ENCODE measurements around the gene FAM174A. TPM values are rescaled to one million over a fixed set of nuclear protein-coding genes. Genes with fewer than 3 reads are reported as not detected.

The FAM174A gene
- total and polyA plus RNA-seq, 2 of the 4 experiments (the other 2 are of a cell fraction) = 2.7 to 10.3 TPM

- ChIA-PET CTCF (no interaction called here), POLR2A (ENCODE audit: unreplicated experiment) (no interaction called here)
- H3K18ac ChIP-seq (ENCODE audit: low read depth, low read length) = no peak overlapping the region
- no peaks in the 10 kb centered on the region for H4K20me1 ChIP-seq (ENCODE audit: insufficient read depth, low read length)
- no peak overlapping the region for H2AFZ ChIP-seq (replicated peaks; ENCODE audit: low read length, poor library complexity)
- no peak overlapping the region for H3K27ac ChIP-seq (ENCODE audit: insufficient read depth, low read length)
- in situ Hi-C loops (cut with MboI; ENCODE audit: low sequenced_read_pairs) = no loop called here
- H3K27me3 ChIP-seq (ENCODE audit: control insufficient read depth, insufficient read depth, low read length) = no peaks in the 10 kb centered on the region
- dilution Hi-C loops (cut with HindIII; ENCODE audit: low sequenced_read_pairs, unreplicated experiment) = no loop called here
- H2BK5ac ChIP-seq (ENCODE audit: low read depth, low read length, poor library complexity, severe bottlenecking) = no peak overlapping the region
- H3K9me3 ChIP-seq (ENCODE audit: control insufficient read depth, insufficient read depth, low read length) = no peaks in the 10 kb centered on the region
- peak; percentile 82 for DNase-seq
- H2BK120ac ChIP-seq (ENCODE audit: low read depth, low read length) = no peak overlapping the region
- H3K4me1 ChIP-seq (ENCODE audit: control insufficient read depth, insufficient read depth, low read length) = no peaks in the 10 kb centered on the region
- H3K4me3 ChIP-seq (ENCODE audit: insufficient read depth, low read depth, low read length) = no peak overlapping the region
- no peak overlapping the region for H3K56ac ChIP-seq (ENCODE audit: extremely low read depth, insufficient read depth, low read length)
- no peak for TF ChIP-seq FOS (IDR thresholded peaks at IDR 0.05; ENCODE audit: low read depth, low read length)
- TF ChIP-seq, protein P1, sequence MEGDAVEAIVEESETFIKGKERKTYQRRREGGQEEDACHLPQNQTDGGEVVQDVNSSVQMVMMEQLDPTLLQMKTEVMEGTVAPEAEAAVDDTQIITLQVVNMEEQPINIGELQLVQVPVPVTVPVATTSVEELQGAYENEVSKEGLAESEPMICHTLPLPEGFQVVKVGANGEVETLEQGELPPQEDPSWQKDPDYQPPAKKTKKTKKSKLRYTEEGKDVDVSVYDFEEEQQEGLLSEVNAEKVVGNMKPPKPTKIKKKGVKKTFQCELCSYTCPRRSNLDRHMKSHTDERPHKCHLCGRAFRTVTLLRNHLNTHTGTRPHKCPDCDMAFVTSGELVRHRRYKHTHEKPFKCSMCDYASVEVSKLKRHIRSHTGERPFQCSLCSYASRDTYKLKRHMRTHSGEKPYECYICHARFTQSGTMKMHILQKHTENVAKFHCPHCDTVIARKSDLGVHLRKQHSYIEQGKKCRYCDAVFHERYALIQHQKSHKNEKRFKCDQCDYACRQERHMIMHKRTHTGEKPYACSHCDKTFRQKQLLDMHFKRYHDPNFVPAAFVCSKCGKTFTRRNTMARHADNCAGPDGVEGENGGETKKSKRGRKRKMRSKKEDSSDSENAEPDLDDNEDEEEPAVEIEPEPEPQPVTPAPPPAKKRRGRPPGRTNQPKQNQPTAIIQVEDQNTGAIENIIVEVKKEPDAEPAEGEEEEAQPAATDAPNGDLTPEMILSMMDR (conservative IDR thresholded peaks at IDR 0.05; ENCODE audit: low read depth, low read length) = 0 out of 2 replicates have a peak, but pooled peaks have one; percentile 4
- TF ChIP-seq BHLHE40 (IDR thresholded peaks at IDR 0.05; ENCODE audit: low read depth, low read length) = no peak
- TF ChIP-seq MXI1 (IDR thresholded peaks at IDR 0.05; ENCODE audit: borderline replicate concordance, low read depth, low read length) = no peak
- no peak for TF ChIP-seq CEBPB (IDR thresholded peaks at IDR 0.05; ENCODE audit: low read depth, low read length)
- TF ChIP-seq NFE2L2 (IDR thresholded peaks at IDR 0.05; ENCODE audit: low read depth, low read length) = no peak
- H4K5ac ChIP-seq (ENCODE audit: low read depth, low read length) = no peak overlapping the region
- no CpG with 5 or more reads among the region's 1 CpG for WGBS, 2 experiments (ENCODE audit: extremely low coverage in 2 of 2, insufficient read length in 1 of 2)
- intact Hi-C loops (cut with micrococcal nuclease) = no loop called here
- no peak overlapping the region for H3K23ac ChIP-seq (ENCODE audit: low read depth, low read length)
- no peaks in the 10 kb centered on the region for H3K79me1 ChIP-seq (ENCODE audit: low read depth in 1 of 2, low read length in 2 of 2)
- peak; percentile 73 for ATAC-seq (ENCODE audit: low read depth)
- no peak overlapping the region for H3K9ac ChIP-seq (ENCODE audit: low read depth, low read length)
- H2BK15ac ChIP-seq (ENCODE audit: low read depth, low read length) = no peak overlapping the region
- no peaks in the 10 kb centered on the region for H3K9me1 ChIP-seq (ENCODE audit: insufficient read depth, low read length)
- no peak overlapping the region for H3K4me2 ChIP-seq (ENCODE audit: low read depth, low read length)
- no peak overlapping the region for H4K8ac ChIP-seq (ENCODE audit: low read depth in 2 of 2, low read length in 2 of 2)
- H3K14ac ChIP-seq (replicated peaks; ENCODE audit: low read depth, low read length) = no peak overlapping the region
- no peak overlapping the region for H2AK9ac ChIP-seq (replicated peaks; ENCODE audit: low read depth, low read length, poor library complexity)
- H3K36me3 ChIP-seq (ENCODE audit: control insufficient read depth, insufficient read depth, low read length) = no peaks in the 10 kb centered on the region
- no peak overlapping the region for H4K91ac ChIP-seq (ENCODE audit: insufficient read depth, low read depth, low read length)
- H2BK20ac ChIP-seq (ENCODE audit: low read depth, low read length) = no peak overlapping the region
- no TSS peak for BruUV-seq (replicated peaks)
- H3K4ac ChIP-seq (ENCODE audit: low read depth, low read length) = no peak overlapping the region
- no peak overlapping the region for H2AK5ac ChIP-seq (ENCODE audit: low read depth, low read length)
Measured at GRCh38 chr5:100505984-100506670, 29.0 kb upstream of the FAM174A start.
